K562 (cell line): ENCODE results near the gene WDPCP. TPM values are rescaled to one million over a fixed set of nuclear protein-coding genes. Genes with fewer than 3 reads are reported as not detected.

Experiments
- ATAC-seq: fragments of 200-7000 bp; cut with Tn5 transposase; 3 replicates; pipeline ENCODE4 v1.9.1; 2020; ENCODE audit warnings: moderate library complexity
- BruUV-seq: library from RNA; stranded (reverse); fragments of 400-500 nt; replicated peaks from 2 replicates; lab custom pipeline; 2021; lab: Mats Ljungman, UMichigan
- CTCF ChIA-PET: fragments of 300-600 bp; formaldehyde crosslinking; extraction: SDS; loops from one replicate; lab custom pipeline; 2021; ENCODE audit warnings: low intra/inter-chr PET ratio; lab: Yijun Ruan, JAX
- POLR2A ChIA-PET: fragments of 300-600, 350-650 bp; sonication (Branson Sonifier 250); formaldehyde crosslinking; extraction: SDS; loops from one replicate; lab custom pipeline; 2021; ENCODE audit warnings: antibody characterized with exemption, inconsistent platforms; lab: Yijun Ruan, JAX
- DNase-seq, 4 experiments: peaks; one replicate each; pipeline versions ENCODE4 v3.0.0 to v3.0.0-alpha.2; 2011 to 2018; ENCODE audit warnings: low spot score in 3 of 4, mixed read lengths in 3 of 4; ENCODE audit errors: extremely low read depth in 1 of 4
- FAIRE-seq: peaks from 2 replicates; lab custom pipeline; 2011; peaks lifted over from hg19 to GRCh38; lab: Jason Lieb, UNC
- H2AFZ ChIP-seq: 2 replicates; pipeline ENCODE4 v1.6.0; 2011; ENCODE audit warnings: low read depth, low read length, control low read depth, inconsistent platforms
- H3K27ac ChIP-seq: fragments of 200-600 bp; 3 replicates; pipeline ENCODE4 v1.8.0; 2011; ENCODE audit warnings: low read depth, mild to moderate bottlenecking, control low read depth, inconsistent platforms, low read length, moderate library complexity, mixed read lengths; ENCODE audit errors: extremely low read depth
- H3K27me3 ChIP-seq, 2 experiments: fragments of 300-600 bp in 1 of 2; 2 replicates in 1 of 2; 3 replicates in 1 of 2; pipeline versions ENCODE4 v1.6.0 to v1.8.0; 2011; ENCODE audit warnings: inconsistent platforms in 2 of 2, low read length in 2 of 2, mild to moderate bottlenecking in 1 of 2, mixed read lengths in 1 of 2, moderate library complexity in 1 of 2; ENCODE audit not compliant: control insufficient read depth in 2 of 2, insufficient read depth in 2 of 2
- H3K36me3 ChIP-seq: fragments of 300-600 bp; 3 replicates; pipeline ENCODE4 v1.8.0; 2011; ENCODE audit warnings: mild to moderate bottlenecking, low read length, inconsistent platforms; ENCODE audit not compliant: control insufficient read depth, insufficient read depth
- H3K4me1 ChIP-seq, 2 experiments: fragments of 200-600 bp in 1 of 2; replicated peaks in 1 of 2; 2 replicates in 1 of 2; 3 replicates in 1 of 2; pipeline versions ENCODE4 v1.5.1 to v1.8.0; 2011; ENCODE audit warnings: inconsistent platforms in 2 of 2, low read length in 2 of 2, mild to moderate bottlenecking in 1 of 2, mixed read lengths in 1 of 2, moderate library complexity in 1 of 2; ENCODE audit not compliant: control insufficient read depth in 2 of 2, insufficient read depth in 2 of 2
- H3K4me2 ChIP-seq: 2 replicates; pipeline ENCODE4 v1.6.1; 2011; ENCODE audit warnings: low read length, control low read depth, inconsistent platforms, mixed read lengths; ENCODE audit not compliant: insufficient read depth
- H3K4me3 ChIP-seq: fragments of 200-600 bp; sonication (generic), shearing (Covaris generic); 2 replicates; pipeline ENCODE4 v1.5.1; 2016; ENCODE audit warnings: control low read depth, inconsistent platforms
- H3K79me2 ChIP-seq: fragments of 200-600 bp; 3 replicates; pipeline ENCODE4 v1.8.0; 2011; ENCODE audit warnings: low read length, inconsistent platforms; ENCODE audit not compliant: control insufficient read depth, insufficient read depth
- H3K9ac ChIP-seq, 2 experiments: 2 replicates each; pipeline versions ENCODE4 v1.6.0 to v1.6.1; 2011; ENCODE audit warnings: low read depth in 2 of 2, low read length in 2 of 2, control low read depth in 1 of 2, inconsistent platforms in 1 of 2, mild to moderate bottlenecking in 1 of 2, mixed read lengths in 1 of 2; ENCODE audit not compliant: insufficient read depth in 1 of 2
- H3K9me1 ChIP-seq: one replicate; pipeline ENCODE4 v1.6.0; 2011; ENCODE audit warnings: inconsistent platforms, mild to moderate bottlenecking, low read length, moderate library complexity; ENCODE audit not compliant: control insufficient read depth, insufficient read depth
- H3K9me3 ChIP-seq: replicated peaks from 2 replicates; pipeline ENCODE4 v1.5.1; 2011; ENCODE audit warnings: low read depth, low read length, inconsistent platforms; ENCODE audit not compliant: control insufficient read depth, insufficient read depth
- H4K20me1 ChIP-seq: replicated peaks from 2 replicates; pipeline ENCODE4 v1.6.1; 2011; ENCODE audit warnings: low read length, inconsistent platforms, mixed read lengths; ENCODE audit not compliant: control insufficient read depth, insufficient read depth
- ATF7 ChIP-seq: fragments of 450-650 bp; IDR thresholded peaks from 2 replicates; pipeline ENCODE4 v1.7.1; 2014; ENCODE audit warnings: mild to moderate bottlenecking, moderate library complexity
- HDAC3 ChIP-seq: fragments of 450-650 bp; IDR thresholded peaks from 2 replicates; pipeline ENCODE4 v1.6.1; 2018; ENCODE audit warnings: borderline replicate concordance, mild to moderate bottlenecking, moderate library complexity; ENCODE audit not compliant: partially characterized antibody
- KDM2B ChIP-seq: fragments of 250-450 bp; sonication (Bioruptor Pico); IDR thresholded peaks from 2 replicates; pipeline ENCODE4 v1.8.0; 2021; ENCODE audit warnings: mild to moderate bottlenecking, moderate library complexity
- NR2C2 ChIP-seq, 2 experiments: fragments of 200-800 bp in 1 of 2; sonication (Bioruptor generic) in 1 of 2; sonication (generic) in 1 of 2; formaldehyde crosslinking in 1 of 2; IDR thresholded peaks; 2 replicates each; pipeline versions ENCODE4 v1.6.1 to v1.8.0; 2016 to 2022; ENCODE audit warnings: mild to moderate bottlenecking in 1 of 2, missing compliant biosample characterization in 1 of 2, missing genetic modification characterization in 1 of 2, missing genetic modification reagents in 1 of 2
- WGBS: fragments of 100-300 bp; shearing (Covaris generic); methylation state at CpG from one replicate; pipeline ENCODE4 v1.1.6; 2016; ENCODE audit warnings: low coverage, mixed read lengths; ENCODE audit not compliant: insufficient coverage; ENCODE audit errors: missing lambda C conversion rate; 5-methylcytosine and 5-hydroxymethylcytosine counted together
- in situ Hi-C: fragments of 300-500 bp; cut with MboI; formaldehyde crosslinking; loops from 4 replicates; pipeline ENCODE4 v1.15.0; 2018; ENCODE audit warnings: inconsistent platforms, mixed read lengths
- intact Hi-C: fragments of 100-400 bp; cut with micrococcal nuclease; formaldehyde crosslinking; loops from 2 replicates; pipeline ENCODE4 v1.14.2; 2022
- polyA plus RNA-seq, 8 experiments: library from polyadenylated mRNA; depleted of rRNA in 4 of 8; stranded (reverse) in 5 of 8; unstranded in 3 of 8; fragments of >200 nt; fragmentation: Nextera tagmentation in 2 of 8; fragmentation: Illumina TruSeq in 1 of 8; extraction: Ambion mirVana in 2 of 8; extraction: Trizol in 1 of 8; gene quantifications; 2 replicates each; pipeline versions ENCODE4 v1.2.1 to v1.2.3, GENCODE V29; 2011 to 2014; ENCODE audit warnings: inconsistent platforms in 1 of 8, missing spikeins in 1 of 8
- total RNA-seq, 7 experiments: library from RNA; depleted of rRNA in 6 of 7; stranded (reverse); fragments of >200 nt in 6 of 7; fragmentation: Illumina TruSeq in 2 of 7; extraction: Trizol in 2 of 7; gene quantifications; 2 replicates each; pipeline versions ENCODE4 v1.2.1 to v1.2.3, GENCODE V29; 2011 to 2021; ENCODE audit warnings: low replicate concordance in 1 of 7
- TF ChIP-seq, protein P1 (sequence below): fragments of 250-450 bp; sonication (Bioruptor Pico); IDR thresholded peaks from 2 replicates; pipeline ENCODE4 v1.5.1; 2021; ENCODE audit warnings: mild to moderate bottlenecking
- TF ChIP-seq, protein P2 (sequence below): fragments of 450-650 bp; conservative IDR thresholded peaks from 2 replicates; pipeline ENCODE4 v1.6.1; 2016; ENCODE audit warnings: missing genetic modification characterization, low read depth, mild to moderate bottlenecking, missing compliant biosample characterization, moderate library complexity
- TF ChIP-seq, protein P3 (sequence below), 2 experiments: fragments of 450-650 bp in 1 of 2; sonication (generic) in 1 of 2; formaldehyde crosslinking in 1 of 2; IDR thresholded peaks in 1 of 2; conservative IDR thresholded peaks in 1 of 2; 2 replicates each; pipeline versions ENCODE4 v1.6.1 to v1.8.1; 2016 to 2023; ENCODE audit warnings: mild to moderate bottlenecking in 2 of 2, moderate library complexity in 2 of 2, inconsistent platforms in 1 of 2, missing genetic modification reagents in 1 of 2
- TF ChIP-seq, protein P4 (sequence below): fragments of 450-650 bp; IDR thresholded peaks from 2 replicates; pipeline ENCODE4 v1.6.1; 2018; ENCODE audit not compliant: partially characterized antibody

The WDPCP gene
- total and polyA plus RNA-seq, 9 of the 15 experiments (the other 6 are each of a cell fraction or from before 2014, with no cell fraction given) = 1.4 to 6.4 (median 5.5) TPM

DNA sequence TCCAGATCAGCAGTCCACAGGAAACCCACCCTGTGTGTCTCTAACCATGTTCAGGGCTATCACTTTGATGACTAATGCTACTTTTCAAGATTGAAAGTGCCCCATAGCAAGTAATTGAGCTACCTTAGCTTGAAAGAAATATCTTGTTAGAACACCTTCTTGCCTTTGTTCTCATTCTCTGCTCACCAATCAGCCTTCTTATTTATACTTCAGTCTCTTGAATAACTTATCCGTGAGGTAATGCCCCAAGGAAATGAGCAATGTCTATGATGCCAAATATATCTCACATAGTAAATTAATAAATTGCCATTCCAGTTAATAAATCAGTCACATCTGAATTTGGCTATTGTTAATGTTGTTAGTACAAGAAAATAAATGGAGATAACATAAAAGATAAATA is 141.6 kb downstream of the WDPCP start (continued):
- TF ChIP-seq, protein P1, sequence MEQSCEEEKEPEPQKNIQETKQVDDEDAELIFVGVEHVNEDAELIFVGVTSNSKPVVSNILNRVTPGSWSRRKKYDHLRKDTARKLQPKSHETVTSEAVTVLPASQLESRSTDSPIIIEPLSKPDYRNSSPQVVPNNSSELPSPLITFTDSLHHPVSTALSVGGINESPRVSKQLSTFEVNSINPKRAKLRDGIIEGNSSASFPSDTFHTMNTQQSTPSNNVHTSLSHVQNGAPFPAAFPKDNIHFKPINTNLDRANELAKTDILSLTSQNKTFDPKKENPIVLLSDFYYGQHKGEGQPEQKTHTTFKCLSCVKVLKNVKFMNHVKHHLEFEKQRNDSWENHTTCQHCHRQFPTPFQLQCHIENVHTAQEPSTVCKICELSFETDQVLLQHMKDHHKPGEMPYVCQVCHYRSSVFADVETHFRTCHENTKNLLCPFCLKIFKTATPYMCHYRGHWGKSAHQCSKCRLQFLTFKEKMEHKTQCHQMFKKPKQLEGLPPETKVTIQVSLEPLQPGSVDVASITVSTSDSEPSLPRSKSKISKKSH (CRISPR knock-in tag) = no peak
- TF ChIP-seq, protein P2, sequence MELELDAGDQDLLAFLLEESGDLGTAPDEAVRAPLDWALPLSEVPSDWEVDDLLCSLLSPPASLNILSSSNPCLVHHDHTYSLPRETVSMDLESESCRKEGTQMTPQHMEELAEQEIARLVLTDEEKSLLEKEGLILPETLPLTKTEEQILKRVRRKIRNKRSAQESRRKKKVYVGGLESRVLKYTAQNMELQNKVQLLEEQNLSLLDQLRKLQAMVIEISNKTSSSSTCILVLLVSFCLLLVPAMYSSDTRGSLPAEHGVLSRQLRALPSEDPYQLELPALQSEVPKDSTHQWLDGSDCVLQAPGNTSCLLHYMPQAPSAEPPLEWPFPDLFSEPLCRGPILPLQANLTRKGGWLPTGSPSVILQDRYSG (tag) = no peak
- TF ChIP-seq NR2C2 (CRISPR knock-in tag; IDR thresholded peaks at IDR 0.05) (no peak), NR2C2 (tag; IDR thresholded peaks at IDR 0.05) (no peak), HDAC3 (no peak)
- TF ChIP-seq, all 486 proteins: peak for 0

DNA sequence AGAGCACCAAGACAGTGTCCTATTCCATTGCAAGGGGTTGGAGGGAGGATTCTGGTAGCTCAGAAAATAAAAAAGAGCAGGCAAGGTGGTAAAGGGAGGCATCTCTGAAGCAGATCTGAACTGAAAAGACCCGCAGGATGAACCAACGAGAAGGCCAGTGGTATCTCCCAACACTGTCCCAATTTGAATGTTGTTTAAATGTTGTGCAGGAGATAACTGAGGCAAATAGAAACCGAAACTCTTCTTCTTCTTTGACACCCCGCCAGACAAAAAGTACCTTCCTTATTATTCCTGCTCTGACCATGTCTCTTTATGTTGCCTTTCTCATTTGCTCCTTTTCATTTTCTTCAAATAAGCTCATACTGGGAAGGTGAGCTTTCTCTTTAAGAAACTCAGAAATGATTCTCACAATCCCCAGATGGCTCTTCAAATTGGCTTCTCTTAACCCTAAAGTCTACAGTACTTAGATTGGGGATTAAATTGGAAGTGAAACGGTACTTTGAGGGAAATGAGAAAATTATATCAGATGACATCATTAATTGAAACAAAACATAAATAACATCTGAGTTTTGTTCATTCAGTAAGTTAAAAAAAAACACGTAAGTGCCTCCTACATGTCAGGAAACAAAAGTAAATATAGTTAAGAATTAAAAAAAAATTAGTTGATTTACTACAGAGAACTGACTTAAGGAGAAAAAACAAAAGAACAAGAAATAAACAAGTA is 143.6 kb downstream of the WDPCP start:
- Histone ChIP-seq H2AFZ (peak overlapping the region; percentile 21; the same call in 1 of the 2 replicates), H3K27ac (no peak overlapping the region)
- no peak for FAIRE-seq

More for the DNA sequence above, 143.6 kb downstream of the WDPCP start:
- in situ Hi-C loops (no loop called here), intact Hi-C loops (no loop called here)
- Histone ChIP-seq H3K79me2 (no peaks in the 10 kb centered on the region), H3K9me3 (no peaks in the 10 kb centered on the region), H3K36me3 (no peaks in the 10 kb centered on the region), H3K4me1 (no peaks in the 10 kb centered on the region), H3K4me3 (no peak overlapping the region), H3K4me2 (no peak overlapping the region; the same call in 1 of the 2 replicates), H3K27me3 (no peaks in the 10 kb centered on the region), H4K20me1 (no peaks in the 10 kb centered on the region), H3K9me1 (no peaks in the 10 kb centered on the region), H3K9ac (no peak overlapping the region)
- ChIA-PET POLR2A (no interaction called here), CTCF (no interaction called here)
- no peak for ATAC-seq
- 9% methylated on average over 6 of the region's 6 CpGs for WGBS
- no peak for TF ChIP-seq KDM2B (CRISPR knock-in tag)
- peak; percentile 37; the same call in 1 of the 2 replicates for TF ChIP-seq ATF7
- TF ChIP-seq, protein P3, sequence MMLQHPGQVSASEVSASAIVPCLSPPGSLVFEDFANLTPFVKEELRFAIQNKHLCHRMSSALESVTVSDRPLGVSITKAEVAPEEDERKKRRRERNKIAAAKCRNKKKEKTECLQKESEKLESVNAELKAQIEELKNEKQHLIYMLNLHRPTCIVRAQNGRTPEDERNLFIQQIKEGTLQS (IDR thresholded peaks at IDR 0.05) = peak; percentile 35; the same call in 1 of the 2 replicates
- TF ChIP-seq, protein P3 (CRISPR knock-in tag; conservative IDR thresholded peaks at IDR 0.05) = no peak
- TF ChIP-seq, protein P4, sequence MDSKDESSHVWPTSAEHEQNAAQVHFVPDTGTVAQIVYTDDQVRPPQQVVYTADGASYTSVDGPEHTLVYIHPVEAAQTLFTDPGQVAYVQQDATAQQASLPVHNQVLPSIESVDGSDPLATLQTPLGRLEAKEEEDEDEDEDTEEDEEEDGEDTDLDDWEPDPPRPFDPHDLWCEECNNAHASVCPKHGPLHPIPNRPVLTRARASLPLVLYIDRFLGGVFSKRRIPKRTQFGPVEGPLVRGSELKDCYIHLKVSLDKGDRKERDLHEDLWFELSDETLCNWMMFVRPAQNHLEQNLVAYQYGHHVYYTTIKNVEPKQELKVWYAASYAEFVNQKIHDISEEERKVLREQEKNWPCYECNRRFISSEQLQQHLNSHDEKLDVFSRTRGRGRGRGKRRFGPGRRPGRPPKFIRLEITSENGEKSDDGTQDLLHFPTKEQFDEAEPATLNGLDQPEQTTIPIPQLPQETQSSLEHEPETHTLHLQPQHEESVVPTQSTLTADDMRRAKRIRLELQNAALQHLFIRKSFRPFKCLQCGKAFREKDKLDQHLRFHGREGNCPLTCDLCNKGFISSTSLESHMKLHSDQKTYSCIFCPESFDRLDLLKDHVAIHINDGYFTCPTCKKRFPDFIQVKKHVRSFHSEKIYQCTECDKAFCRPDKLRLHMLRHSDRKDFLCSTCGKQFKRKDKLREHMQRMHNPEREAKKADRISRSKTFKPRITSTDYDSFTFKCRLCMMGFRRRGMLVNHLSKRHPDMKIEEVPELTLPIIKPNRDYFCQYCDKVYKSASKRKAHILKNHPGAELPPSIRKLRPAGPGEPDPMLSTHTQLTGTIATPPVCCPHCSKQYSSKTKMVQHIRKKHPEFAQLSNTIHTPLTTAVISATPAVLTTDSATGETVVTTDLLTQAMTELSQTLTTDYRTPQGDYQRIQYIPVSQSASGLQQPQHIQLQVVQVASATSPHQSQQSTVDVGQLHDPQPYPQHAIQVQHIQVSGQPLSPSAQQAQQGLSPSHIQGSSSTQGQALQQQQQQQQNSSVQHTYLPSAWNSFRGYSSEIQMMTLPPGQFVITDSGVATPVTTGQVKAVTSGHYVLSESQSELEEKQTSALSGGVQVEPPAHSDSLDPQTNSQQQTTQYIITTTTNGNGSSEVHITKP = peak; percentile 87
- BruUV-seq = no TSS peak
- DNase-seq = no peak
